HG03521 (cell line): ENCODE results near the gene C11orf54.
"Not testable (repeated sequence)": the region's sequence is repeated elsewhere in the genome, so short reads cannot be mapped to it uniquely, and the experiment has no call there.

Experiments used
- ATAC-seq: cut with Tn5 transposase; IDR thresholded peaks from one replicate; pipeline ENCODE4 v1.9.1; 2021; ENCODE audit warnings: mild to moderate bottlenecking, moderate library complexity; ENCODE audit not compliant: unreplicated experiment

The C11orf54 gene

DNA sequence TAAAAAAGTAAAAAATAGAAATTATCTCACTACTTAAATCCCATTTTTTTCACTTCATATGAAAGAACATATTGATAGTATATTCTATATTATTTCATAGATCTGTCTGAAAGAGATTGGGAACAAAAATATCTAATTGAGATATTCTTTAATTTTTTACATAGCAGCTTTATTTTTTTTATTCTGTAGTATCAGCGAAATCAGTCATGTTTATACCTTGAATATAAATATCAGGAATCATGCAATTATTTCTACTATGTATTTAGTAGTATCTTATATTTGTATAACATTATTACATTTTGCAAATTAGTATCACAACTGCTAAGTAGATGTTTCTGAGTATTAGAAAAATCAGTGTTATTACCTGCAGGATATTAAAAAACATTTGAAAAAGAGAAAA is 20.4 kb downstream of the C11orf54 start:
- no peak for ATAC-seq

DNA sequence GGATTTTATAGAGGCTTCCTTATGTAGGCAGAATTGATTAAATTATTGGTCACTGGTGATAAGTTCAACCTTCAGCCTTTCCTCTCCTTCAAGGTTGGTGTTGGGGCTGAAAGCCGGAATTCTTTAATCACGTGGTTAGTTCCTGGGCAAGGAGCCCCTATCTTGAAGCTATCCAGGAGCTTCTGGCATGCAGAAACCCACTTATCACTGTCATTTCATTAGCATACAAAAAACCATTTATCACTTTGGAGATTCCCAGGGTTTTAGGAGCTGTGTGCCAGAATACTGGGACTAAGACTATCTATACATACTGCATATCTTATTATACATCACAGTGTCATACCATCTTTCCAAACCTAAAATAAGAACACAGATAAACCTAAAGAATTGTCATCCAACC is 24.1 kb downstream of the C11orf54 start:
- no peak for ATAC-seq

DNA sequence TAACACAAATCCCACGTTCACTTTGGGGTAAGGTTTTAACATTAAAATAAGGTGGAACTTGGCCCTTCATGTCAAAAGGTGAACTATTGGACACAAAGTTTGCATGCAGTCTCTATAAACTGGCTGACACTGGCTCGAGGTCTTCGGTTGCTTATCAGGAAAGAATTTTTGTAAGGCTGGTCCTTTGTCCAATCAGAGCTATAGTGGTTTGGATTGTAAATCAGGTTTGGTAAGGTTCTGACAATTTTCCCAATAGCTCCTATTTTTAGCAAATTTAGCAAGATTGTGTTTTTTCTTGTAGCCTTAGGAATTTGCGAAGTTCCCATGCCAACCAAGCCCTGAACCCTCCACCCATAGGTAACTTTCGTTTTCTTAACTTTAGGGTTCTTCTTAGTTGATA is 25.0 kb downstream of the C11orf54 start:
- no peak for ATAC-seq

DNA sequence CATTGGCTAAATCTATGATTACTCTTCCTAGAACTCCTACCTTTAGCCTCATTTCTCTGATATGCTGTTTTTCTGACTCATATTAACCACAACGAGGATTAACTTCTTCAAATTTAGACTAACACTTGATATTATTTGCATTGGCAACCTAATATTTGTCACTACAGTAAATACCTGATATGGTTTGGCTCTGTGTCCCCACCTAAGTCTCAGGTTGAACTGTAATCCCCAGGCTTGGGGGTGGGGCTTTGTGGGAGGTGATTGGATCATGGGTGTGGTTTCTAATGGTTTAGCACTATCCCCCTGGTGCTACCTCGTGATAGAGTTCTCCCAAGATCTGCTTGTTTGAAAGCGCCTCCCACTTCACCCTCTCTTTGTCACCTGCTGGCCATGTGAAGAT is 25.5 kb downstream of the C11orf54 start:
- ATAC-seq: no peak

DNA sequence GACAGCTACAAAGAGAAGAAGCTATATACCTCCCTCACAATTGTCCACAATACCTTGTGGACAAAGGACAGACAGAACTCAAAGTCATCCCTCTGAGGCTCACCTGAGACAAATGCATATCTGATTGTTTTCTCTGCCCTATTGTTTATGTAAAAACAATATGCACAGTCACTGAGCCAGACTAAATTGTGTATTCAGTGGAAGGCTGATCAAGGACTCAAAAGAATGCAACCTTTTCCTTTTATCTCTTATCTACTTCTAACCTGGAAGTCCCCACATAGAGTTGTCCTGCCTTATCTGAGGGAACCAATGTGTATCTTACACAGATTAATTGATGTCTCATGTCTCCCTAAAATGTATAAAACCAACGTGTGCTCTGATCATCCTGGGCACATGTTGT is 28.7 kb downstream of the C11orf54 start:
- no peak for ATAC-seq

DNA sequence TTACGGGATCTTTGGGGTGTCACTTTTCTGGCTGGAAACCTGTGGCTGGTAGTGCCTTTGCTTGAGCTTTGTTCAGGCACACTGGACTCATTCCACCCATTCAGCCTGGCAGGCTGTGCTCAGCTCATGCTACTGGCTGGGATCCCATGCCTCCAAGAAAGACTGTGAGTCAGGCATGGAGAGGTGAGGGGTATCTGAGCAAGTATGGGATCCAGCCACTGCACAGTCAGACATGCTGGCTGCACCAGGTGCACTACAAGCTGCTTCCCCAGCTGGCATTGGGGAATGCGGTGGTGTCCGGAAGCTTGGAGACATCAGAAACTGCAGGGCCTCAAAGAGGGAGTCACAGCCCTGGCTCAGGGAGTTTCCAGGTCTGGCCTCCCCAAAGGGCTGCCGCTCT is 30.7 kb downstream of the C11orf54 start:
- ATAC-seq: no peak

DNA sequence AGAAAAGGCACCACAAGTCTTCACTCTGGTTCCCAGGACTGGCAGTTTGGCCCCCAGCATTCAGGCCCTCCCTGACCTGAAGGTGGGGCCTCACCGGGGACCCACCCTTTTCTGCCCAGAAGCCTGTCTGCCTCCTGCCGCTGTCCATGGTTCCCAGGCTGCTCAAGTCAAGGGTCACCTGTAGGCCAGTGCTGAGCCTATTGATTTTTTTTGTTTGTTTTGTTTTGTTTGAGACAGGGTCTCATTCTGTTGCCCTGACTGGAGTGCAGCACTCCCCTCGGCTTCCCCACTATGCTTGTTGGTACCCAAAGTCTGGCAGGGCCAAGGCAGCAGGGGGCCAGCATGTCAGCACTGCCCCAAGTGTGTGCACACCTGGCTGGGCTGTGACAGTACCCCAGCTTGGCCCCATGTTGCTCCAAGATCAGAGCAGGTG is 31.6 kb downstream of the C11orf54 start:
- no peak for ATAC-seq

DNA sequence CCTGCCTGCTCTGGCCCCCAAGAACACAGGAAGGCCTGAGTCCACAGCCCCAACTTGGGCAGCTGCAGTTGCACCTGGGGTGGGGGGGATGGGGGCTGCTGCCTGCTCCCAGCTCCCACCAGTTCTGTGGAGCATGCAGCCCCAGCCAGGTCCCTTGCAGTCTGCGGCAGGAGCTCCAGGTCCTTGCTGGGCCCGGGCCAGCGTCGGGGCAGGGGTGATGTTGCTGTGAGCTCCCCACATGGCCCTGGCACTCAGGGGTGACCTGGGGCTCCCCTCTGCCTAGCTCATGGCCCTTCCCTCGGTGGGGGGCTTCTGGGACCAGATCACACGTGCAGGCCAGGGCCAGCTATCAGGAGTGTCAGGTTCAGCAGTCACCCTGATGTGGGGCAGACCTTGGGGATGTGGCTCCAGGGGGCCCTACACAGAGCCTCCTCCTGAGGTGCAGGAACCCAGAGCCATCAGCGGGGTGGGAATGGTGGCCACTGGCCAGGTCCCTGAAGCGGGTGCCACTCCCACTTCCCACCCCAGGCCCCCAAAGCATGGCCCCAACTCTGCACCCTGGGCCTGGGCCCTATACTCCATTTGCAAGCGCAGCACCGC is 32.2 kb downstream of the C11orf54 start:
- no peak for ATAC-seq

DNA sequence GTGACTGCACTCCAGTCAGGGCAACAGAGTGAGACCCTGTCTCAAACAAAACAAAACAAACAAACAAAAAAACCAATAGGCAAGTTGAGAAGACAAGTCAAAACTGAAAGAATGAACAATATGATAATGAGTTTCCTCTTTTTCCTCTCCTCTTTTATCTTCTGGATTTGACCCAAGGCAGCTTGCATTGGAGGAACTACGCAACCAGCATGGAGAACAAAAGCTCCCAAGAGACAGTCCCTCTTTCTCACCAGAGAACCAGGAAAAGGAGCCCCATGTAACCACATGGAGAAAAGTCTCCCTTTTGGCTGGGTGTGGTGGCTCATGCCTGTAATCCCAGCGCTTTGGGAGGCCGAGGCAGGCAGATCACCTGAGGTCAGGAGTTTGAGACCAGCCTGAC is 33.1 kb downstream of the C11orf54 start:
- not testable (repeated sequence) for ATAC-seq

DNA sequence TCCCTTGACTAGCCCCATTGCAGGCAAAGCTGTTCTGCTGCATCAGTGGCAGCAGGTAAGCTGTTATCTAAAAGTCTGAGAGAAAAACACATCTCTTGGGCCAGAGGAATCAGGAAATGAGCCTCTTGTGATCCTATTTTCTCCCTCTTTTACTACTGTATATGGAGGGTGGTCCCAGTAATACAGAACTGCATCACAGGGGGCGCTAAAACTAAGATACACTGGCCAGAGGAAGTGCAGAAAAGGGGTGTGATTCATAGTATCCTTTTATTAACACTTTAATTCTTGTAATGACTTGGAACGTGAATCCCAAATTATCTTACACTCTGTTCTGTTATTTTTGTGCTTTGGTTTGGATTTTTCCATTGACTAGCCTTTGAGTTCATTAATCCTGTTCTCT is 33.8 kb downstream of the C11orf54 start:
- no peak for ATAC-seq

DNA sequence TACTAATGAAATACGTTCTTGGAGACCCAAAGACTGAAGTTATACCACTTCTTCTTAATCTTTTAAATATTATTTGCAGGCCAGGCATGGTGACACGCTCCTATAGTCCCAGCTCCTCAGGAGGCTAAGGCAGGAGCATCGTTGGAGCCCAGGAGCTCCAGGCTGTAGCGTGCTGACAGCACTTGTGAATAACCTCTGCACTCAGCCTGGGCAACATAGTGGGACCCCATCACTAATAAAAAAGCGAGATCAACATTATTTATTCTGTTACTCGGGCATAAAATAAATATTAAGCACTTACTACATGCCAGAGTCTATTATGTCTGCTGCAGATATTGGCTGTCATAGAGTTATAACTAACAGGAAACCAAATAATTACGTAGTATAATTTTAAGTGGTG is 41.9 kb downstream of the C11orf54 start:
- ATAC-seq: no peak

DNA sequence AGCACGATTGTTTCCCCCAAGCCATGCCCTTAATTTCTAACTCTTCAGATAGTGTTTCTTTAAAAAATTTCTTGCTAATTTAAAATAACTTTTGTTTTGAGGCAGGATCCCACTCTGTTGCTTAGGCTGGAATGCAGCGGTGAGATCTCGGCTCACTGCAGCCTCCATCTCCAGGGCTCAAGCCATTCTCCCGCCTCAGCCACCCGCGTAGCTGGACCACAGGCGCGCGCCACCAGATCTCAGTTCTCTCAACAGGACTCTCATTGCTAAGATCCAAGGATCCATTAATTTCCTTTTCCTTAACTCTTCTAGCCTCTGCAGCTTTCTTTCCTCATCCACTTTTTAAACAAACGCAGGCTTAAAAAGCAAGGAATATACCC is 42.3 kb downstream of the C11orf54 start:
- ATAC-seq: peak; percentile 32

DNA sequence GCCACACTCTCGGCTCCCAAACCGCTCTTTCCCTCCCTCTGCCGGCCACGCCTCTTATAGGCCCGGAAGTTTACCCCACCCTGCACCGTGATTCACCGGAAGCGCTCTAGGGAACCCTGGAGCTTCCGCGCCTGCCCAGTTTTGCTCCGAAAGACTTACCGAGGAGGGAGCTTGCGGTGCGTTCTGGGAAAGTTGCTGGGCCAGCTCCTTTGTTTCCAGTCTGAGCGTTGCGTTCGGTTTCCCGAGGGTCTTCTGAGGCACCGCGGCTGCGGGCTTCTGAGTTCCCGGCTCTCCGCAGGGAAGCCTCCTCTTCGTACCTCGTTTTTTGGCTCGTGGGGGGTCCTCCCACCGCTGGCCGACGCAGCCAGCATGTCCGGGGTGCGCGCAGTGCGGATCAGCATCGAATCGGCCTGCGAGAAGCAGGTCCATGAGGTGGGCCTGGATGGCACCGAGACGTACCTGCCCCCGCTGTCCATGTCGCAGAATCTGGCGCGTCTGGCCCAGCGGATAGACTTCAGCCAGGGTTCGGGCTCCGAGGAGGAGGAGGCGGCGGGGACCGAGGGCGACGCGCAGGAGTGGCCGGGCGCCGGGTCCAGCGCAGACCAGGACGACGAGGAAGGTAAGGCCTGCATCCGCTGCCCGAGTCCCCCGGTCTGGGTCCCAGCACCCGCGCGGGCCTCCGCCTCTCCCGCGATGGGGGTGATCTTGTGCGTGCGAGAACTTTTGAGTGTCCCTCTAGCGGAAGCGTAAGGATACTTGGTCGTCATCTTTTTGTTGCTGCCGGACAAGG is 42.9 kb downstream of the C11orf54 start, which contains the start of gene MED17:
MED17 (plus strand) TSS at position 138 of the 790 bp plus-strand sequence; CDS start at position 370, 232 bp downstream.
- ATAC-seq: peak; percentile 97

DNA sequence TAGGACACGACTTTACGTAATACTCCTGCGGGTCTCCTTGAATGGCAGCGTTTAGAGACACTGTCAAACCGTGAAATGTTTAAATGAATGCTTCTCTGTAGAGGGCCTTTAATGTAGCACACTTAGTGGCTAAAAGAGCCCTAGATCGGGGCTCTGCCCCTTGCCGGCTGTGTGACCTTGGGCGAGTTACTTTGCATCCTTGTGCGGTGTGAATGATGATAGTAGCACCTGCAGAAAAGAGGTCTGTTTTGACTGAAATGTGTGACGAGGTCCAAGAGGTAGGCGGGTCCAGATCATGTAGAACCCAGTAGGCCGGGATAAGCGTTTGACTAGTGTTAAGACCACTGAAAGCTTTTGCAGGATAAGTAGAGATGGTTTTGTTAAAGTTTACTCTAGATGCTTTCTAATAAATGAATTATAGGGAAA is 43.5 kb downstream of the C11orf54 start:
- peak; percentile 18 for ATAC-seq

DNA sequence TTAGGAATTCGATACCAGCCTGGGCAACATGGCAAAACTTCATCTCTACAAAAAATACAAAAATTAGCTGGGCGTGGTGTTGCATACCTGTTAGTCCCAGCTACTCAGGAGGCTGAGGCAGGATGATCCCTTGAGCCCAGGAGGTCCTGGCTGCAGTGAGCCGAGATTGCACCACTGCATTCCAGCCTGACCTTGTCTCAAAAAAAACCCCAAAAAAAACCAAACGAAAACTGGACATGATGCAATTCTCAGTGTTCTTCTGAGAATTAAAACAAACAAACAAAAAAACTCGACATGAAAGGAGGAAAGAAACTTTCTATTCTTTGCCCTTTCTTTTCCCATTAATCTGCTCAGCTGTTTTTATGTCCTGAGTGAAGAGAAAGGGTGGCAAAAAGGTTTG is 50.0 kb downstream of the C11orf54 start:
- ATAC-seq: no peak

DNA sequence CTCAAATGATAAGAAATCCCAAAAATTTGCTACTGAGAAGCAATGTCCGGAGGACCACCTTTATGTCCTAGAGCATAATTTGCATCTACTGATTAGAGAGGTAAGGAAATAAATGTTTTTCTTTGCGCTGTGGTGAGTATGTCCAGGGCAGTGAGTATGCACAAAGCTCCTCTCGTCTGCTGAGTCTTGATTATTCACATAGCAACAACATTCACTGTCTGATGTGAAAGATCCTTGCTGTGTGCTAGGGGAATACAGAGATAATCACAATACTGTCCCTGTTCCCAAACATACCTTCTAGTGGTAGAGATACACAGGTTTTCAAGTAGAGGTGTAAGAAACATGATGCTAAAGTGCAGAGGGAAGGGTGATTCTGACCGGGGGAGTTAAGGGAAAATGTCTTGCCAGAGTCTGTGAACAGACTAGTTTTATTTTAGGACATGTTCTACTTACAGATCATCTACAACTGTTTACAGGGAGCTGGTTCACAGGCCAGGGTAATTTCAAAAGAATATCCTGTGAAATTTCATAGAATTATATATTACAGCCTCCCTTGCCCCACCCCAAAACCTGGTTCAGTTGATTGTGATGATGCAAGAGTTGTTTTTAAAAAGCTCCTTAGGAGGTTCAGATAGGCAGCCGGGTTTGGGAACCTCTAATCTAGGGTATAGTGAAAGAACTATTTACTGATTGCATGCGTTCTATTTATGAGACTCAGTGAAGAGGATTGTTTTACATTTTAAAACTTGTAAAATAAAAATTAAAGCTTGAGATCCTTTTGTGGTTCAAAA is 55.2 kb downstream of the C11orf54 start:
- no peak for ATAC-seq

DNA sequence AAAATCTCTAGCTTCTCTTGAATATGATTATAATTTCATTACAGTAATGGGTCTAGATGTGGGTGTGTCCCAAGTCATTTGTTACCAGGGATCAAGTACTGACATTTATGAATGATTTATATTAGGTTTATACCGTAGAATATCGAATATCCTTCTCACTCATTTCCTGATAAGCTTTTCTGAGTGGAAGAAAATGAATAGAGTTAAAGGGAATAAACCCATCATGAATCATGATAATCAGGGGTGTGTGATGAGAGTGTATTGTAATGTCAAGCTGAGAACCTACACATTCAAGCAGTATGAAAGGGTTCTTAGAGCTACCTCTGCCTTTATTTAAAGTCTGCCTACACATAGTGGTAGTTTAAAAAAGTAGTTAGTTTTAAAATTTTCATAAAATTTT is 59.9 kb downstream of the C11orf54 start:
- ATAC-seq: no peak

DNA sequence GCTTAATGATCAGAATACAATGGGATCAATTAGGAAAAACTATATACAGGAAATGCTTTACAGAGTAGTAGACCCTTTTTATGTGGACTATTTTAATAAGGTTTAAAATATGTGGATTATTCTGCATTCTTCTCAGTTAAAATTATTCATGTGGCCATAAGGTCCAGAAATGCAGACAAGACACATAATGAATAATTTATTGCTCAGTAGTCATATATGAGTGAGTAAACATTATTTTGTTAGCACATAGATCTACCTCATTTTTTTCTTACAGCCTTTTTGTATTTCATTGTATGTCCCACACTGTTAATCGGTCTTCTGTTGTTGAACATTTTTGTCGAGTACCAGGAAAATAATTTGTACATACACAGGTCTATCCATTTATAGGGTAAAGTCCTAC is 63.4 kb downstream of the C11orf54 start:
- no peak for ATAC-seq

DNA sequence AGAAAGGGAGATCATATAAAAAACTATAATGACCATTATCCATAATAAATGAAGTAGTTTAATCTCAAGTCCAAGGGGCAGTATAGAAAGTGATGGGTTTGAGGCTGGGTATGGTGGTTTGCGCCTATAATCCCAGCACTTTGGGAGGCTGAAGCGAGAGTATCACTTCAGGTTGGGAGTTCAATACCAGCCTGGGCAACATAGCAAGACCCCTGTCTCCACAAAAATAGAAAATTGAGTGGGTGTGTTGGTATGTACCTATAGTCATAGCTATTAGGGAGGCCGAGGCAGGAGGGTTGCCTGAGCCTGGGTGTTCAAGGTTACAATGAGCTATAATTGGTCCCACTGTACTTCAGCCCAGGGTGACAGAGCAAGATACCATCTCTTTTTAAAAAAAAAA is 66.5 kb downstream of the C11orf54 start:
- ATAC-seq: no peak

DNA sequence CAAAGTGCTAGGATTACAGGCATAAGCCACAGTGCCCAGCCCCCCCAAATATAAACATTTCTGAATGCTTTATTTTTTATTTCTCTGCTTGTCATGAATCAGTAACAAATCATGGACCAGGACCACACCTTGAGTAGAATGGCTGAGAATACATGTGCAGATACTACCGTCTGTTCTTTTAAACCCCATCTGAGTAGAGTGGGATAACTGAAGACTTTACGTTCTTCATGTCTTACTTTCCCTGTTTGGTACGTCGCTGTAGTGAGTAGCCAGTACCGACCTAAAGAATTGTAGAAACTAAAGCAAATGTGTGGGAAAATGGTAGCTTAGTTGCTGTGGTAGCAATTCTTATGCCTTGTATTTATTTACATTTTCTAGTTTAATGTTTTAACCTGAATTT is 72.5 kb downstream of the C11orf54 start:
- no peak for ATAC-seq
